GM10847 (cell line): ENCODE measurements around the gene PPP2R5C.

ENCODE experiments used
- POLR2A ChIP-seq: IDR thresholded peaks from 2 replicates; pipeline ENCODE4 v1.6.1; 2011; ENCODE audit not compliant: insufficient read length; ENCODE audit errors: extremely low read depth

The PPP2R5C gene

DNA sequence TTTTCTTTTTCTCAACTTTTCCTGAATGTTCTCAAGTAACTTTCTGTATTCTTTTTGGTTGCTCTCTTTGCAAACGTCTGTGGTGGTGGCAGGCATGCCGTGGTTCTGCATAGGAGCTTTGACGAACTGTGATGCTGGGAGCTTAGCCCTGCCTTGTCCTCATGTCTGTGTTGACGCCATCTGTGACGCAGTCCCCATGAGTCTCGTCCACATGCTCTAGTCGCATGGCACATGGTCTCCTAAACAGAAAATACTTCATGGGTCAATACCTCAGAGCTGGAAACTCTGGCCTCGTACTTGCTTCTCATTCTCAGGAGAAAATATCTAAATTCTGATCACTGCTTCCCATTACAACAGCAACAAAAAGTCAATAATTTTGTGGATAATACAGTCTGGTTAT, 152.6 kb downstream of the PPP2R5C start:
- no peak for TF ChIP-seq POLR2A

DNA sequence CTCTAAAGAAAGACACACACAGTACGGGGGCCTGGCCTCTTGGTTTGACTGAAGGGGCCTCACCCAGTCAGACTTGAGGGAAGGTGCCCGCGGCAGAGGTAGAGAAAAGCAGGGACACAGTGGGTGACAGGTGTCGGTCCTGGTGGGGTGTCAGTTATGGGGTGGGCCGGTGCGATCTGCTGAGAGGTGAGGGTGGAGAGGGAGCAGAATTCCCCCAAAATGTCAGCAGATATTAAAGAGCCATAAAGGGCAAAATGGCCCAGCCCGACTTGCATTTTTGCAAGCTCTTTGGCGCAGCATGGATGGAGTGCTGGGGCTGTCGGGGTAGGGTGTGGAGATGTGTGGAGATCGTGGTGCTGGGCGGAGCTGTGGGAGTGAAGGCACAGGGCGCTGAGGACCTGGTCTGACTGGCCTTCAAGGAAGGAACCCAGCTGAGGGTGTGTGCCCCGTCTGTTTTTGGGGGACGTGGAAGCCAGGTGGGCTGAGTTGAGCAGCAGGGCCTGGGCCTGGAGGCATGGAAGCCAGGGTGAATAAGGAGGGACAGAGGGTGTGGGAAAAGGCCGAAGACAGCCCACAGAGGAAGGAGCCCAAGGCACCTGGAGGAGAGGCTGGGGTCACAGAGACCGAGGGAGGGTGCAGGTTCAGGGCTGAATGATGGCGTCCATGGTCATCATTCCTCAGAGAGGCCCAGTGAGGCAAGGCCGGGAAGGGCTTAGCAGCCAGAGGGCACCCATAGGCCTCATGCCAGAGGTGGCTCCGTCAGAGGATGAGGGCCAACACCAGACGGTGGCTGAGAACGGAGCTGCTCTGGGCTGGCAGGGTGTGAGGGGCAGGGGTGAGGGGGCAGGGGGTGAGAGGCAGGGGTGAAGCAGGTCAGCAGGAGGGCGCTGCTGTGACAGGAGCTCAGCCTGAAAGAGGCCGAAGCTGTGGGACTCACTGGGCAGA, 154.6 kb downstream of the PPP2R5C start:
- TF ChIP-seq POLR2A, result no peak

DNA sequence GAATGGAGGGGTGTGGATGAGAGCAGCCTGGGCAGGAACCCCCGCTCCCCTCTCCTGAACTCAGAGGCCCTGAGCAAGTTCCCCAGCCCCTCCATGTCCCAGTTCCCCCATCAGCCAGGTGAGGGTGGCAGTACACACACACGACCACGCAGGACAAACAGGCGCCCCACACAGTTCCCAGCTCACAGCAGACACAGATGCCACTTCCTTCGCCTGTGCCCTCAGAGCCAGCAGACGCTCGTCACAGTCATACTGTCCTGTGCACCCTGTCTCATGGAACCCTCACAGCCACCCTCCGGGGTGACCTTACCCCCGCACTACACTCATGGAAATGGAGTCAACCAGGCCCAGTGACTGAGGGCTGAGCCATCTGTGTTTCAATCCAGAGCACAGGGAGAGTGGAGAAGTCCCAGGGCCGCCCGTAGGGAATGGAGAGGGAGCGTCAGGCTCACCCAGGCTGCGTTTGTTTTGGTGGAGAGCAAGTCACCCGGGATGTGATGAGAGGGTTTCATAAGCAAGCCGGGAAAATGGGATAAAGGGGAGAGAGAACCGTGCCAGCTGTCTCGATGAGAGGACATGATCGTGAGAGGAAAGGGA, 155.4 kb downstream of the PPP2R5C start:
- TF ChIP-seq POLR2A, result no peak

DNA sequence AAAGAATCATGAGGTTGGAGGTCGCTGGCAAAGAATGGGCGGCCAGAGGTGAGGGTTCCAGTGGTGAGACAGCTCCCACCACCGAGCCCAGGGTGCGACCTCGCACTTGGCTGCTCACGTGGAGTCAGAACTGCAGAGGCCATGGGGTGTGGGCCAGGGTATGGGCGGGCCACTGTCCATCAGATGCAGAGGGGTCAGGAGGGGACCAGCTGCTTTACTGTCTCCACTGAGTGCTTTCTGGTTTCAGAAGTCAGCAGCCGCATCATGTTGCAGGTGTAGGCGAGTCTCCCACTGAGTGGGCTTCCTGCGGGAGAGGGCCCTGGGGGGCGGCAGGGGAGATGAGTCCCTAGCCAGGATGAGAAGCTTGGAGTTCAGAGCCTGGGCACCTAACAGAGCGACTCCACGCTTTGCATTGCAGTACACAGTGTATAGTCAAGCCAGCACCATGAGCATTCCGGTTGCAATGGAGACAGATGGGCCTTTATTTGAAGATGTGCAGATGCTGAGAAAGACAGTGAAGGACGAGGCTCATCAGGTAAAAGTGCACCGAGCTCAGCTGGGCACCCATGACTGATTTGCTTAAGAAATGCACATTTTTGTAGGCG, 156.0 kb downstream of the PPP2R5C start:
- no peak for TF ChIP-seq POLR2A

DNA sequence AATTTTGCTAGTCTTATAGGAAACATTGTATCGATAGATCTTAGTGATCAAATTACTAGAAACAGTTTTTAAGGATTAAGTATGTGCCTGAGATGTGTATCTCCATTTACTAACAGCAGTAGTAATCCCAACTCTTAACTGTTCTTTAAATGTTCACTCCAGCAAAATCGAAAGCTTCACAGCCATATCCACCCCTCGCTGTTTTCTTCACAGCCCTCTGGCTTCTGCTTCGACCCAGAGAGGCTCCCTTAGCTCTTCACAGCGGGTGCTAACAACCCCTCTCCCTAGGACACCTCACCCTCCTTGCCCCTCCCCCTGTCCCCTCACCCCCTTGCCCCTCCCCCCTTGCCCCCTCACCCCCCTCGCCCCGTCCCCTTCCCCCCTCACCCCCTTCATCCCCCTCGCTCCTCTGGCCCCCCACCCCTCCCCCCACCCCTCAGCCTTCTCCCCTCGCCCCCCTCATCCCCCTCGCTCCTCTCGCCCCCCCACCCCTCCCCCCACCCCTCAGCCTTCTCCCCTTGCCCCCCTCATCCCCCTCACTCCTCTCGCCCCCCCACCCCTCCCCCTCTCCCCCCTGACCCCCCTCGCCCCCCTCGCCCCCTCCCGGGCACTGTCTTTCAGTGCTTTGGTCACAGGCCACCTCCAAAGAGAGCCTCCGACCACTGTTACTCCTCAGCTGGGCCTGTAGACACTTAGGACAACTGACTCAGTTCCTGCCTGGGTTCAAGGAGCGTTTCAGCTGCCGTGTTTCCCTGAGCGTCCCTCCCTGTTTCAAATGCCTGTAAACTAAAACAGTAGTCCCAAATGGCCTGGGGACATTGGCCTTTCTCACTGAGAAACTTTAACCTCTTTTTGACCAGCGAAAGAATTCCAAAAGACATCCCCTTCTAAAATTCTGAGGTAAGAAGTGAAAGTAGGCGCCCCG, 156.8 kb downstream of the PPP2R5C start:
- no peak for TF ChIP-seq POLR2A

DNA sequence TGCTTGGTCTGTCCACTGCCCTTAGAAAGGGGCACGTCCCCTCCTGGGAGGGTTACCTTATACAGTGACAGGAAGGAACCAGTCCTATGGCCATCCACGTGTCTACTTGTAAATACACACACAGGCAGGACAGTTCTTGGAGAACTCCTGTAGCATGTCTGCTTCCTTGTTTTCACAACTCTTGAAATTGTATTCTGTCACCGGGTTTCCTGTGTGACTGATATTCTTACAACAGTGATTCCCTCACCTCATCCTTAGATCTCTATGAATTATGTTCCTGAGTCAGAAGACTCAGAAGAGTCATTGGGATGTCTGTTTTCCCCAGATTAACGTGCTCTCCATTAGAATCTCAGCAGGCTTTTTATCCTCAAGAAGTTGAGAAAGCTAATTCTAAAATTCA, 158.8 kb downstream of the PPP2R5C start:
- no peak for TF ChIP-seq POLR2A

DNA sequence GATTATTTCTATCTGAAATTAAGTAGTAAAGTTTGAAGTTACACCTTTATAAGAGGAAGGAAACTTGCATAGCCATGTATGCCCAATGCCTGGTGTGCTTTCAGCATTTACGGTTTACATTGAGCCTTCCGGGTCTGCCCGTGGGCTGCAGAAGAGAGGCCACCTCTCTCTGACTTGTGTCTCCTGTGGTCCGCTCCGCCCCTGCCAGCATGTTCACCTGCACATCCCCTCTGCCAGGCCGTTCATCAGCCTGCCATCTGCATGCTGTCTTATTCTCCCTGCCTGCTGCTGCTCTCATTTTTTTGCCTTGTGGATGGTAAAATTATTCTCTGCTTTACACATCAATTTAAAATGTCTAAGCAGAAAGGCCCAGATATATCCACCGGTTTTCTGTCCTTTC, 161.4 kb downstream of the PPP2R5C start:
- TF ChIP-seq POLR2A, result no peak

DNA sequence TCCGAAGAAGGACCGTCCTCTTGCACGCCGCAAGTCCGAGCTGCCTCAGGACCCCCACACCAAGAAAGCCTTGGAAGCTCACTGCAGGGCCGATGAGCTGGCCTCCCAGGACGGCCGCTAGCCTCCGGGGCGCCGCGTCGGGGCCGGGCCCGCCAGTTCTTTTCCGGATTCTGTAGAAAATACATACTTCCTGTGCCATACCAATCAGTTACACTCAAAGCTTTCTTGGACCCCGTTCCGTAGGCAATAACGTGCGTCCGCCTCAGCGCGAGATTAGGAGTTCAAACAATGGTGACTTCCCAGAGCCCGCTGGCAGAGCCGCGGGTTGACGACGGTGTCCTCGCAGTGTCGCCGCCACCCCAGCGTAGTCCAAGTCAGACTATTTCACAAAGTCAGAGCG, 163.6 kb downstream of the PPP2R5C start:
- no peak for TF ChIP-seq POLR2A

DNA sequence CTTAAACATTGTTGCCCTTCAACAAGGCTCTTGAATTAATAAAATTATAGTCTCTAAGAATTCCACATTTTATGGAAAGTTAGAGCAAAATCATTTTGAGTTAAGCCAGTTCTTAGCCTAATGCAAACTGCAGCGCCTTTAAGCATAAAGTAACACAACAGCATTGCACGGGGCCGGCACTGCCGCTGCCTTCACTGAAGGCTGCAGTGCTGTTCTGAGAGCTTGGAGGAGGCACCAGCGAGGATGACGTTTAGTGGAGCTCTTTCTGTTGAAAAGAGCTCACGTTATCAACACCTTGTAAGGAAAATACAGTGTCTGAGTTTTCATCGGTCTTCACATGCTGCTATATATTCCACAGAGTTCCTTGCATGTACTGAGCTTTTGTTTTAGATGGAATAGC, 164.6 kb downstream of the PPP2R5C start:
- TF ChIP-seq POLR2A, result no peak

DNA sequence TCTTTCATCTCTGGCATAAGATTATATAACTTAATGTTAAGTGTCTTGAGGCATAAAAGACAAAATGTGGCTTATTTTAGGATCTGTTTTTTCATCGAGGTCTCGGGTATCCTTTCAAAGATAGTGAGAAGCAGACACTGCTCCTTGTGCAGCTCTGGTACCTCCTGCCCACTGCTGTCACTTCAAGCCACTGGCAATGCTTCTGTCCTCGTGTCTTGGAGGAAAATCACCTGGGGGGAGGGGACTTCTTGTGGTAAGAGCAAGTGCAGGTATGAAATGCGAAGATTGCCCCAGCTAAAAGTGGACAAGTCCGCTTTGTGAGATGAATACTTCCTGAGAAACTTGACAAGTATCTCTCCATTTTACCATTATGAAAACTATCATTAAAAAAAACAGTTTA, 165.1 kb downstream of the PPP2R5C start:
- no peak for TF ChIP-seq POLR2A

DNA sequence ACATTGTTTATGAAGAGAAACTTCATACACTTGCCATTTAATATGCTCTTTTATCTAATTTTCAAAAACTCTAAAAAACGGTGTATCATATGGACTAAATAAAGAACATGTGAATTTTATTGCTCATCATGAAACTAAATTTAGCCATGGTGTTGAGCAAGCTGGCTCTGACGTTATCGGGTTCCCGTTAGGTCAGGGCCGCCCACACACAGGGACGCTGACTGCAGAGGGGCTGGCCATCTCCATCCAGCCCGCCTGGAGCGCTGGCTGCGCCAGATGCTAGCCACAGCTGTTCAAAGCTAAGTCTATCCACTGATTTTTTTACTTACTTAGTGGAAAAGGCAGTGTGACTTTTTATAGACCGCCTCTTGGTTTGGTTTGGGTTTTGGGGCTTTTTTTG, 166.3 kb downstream of the PPP2R5C start:
- no peak for TF ChIP-seq POLR2A

DNA sequence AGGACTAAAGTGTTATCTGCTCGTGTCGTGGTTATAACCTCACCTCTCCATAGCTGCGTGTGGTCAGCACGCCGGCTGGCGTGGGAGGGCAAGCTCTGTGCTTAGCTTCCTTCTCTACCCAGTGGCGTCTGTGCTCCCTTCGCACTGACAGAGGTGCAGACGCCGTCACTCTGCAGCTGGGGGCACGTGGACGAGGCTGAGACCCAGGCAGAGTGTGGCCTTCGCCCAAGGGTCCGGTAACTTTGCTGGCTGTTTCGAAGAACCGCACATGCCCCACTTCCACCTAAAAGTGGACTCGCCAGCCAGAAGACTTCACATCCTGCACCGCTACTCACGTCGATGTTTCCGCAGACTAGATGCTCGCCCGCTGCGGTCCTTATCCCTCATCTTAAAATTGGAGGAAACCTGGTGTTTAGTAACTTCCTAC, 166.9 kb downstream of the PPP2R5C start:
- TF ChIP-seq POLR2A, result no peak

DNA sequence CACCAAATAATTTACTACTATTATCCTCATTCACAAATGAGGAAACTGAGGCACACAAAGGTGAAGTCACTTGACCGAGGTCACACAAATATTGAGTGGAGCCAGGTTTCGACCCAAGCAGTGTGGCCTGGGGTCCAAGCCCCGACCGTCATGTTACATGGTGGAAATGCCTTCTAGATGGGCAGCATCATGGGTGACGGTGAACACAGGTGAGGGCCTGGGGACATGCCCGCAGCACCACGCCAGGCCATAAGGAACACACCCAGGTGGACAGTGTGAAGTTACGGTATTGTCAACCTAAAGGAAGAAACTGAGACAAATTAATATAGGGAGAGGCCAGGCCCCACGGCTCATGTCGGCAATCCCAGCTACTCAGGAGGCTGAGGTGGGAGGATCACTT, 167.6 kb downstream of the PPP2R5C start:
- TF ChIP-seq POLR2A, result no peak

DNA sequence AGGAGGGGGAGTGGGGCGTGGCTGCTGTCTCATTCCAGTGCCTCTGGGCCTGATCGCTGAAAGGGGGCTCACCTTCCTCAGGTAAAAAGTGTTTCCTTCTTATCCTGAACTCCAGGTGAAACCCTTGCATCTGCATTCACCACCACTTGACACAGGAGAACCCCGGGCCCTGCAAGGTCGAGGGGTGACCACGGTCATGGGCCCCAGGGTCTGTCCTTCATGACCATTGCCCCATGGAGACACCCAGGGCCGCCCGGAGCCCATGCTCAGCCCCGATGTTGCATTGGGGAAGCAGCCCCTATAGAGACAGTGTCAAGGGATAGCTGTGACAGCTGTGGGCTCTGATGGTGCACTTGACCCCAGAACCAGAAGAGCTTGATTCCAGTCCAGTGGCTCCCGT, 168.4 kb downstream of the PPP2R5C start:
- no peak for TF ChIP-seq POLR2A

DNA sequence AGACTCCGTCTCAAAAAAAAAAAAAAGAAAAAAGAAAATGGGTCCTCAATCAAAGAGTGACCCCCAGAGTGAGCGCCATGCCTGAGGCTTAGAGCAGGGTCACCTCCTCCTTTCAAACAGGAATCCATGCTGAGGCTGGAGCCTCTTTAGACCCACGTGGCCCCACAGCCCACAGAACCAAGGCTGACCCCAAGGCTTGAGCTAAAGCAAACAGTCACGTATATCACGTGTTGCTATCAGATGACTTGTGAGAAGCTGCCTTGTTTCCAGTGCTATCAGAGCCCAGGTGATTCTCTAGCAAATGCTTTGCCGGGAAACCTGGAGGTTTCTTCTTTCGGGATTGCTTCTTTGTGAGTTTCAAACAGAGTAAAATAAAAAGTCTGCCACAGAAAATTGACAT, 171.2 kb downstream of the PPP2R5C start:
- no peak for TF ChIP-seq POLR2A
